ENCODE measurements around the gene APOC3.

GRCh38 chr11:116828632-116829524, 829 bp upstream of the APOC3 start:
- TF ChIP-seq EZH2phosphoT487 (IDR thresholded peaks at IDR 0.05; ENCODE audit: low read depth, severe bottlenecking, unreplicated experiment) (no peak), CTCF (IDR thresholded peaks at IDR 0.05; ENCODE audit: poor library complexity) (no peak)
